Activated CD4-positive, alpha-beta T cell treated with anti-CD3 and anti-CD28 coated beads for 36 hours (primary cell): ENCODE measurements around the gene DLST. TPM values are rescaled to one million over a fixed set of nuclear protein-coding genes. Genes with fewer than 3 reads are reported as not detected.
A peak's percentile ranks its signal among the peaks of the same experiment; 100 is the strongest.

Experiments used
- ATAC-seq: fragments of 200-7000 bp; cut with Tn5 transposase; one replicate; pipeline ENCODE4 v1.10.0; 2021; ENCODE audit warnings: mild to moderate bottlenecking, moderate library complexity
- CTCF ChIA-PET: fragments of 350-600 bp; sonication (Branson Sonifier 250); formaldehyde crosslinking; loops from one replicate; lab custom pipeline; 2021; ENCODE audit warnings: antibody characterized with exemption; lab: Charles Lee
- POLR2A ChIA-PET: fragments of 350-600 bp; sonication (Branson Sonifier 250); formaldehyde crosslinking; loops from one replicate; lab custom pipeline; 2021; ENCODE audit warnings: antibody characterized with exemption, inconsistent platforms; lab: Charles Lee
- DNase-seq: peaks from one replicate; pipeline ENCODE4 v3.0.0-alpha.2; 2020
- H3K27ac Mint-ChIP-seq: one replicate; pipeline ENCODE4 v1.8.0; 2021; ENCODE audit warnings: mixed read lengths
- H3K27me3 Mint-ChIP-seq: one replicate; pipeline ENCODE4 v1.8.0; 2021; ENCODE audit warnings: mixed read lengths
- H3K36me3 Mint-ChIP-seq: one replicate; pipeline ENCODE4 v1.8.0; 2021; ENCODE audit warnings: low read depth, mixed read lengths
- H3K4me1 Mint-ChIP-seq: one replicate; pipeline ENCODE4 v1.8.0; 2021; ENCODE audit warnings: mixed read lengths
- H3K4me3 Mint-ChIP-seq: one replicate; pipeline ENCODE4 v1.8.0; 2021; ENCODE audit warnings: mild to moderate bottlenecking, moderate library complexity, mixed read lengths
- H3K9me3 Mint-ChIP-seq: one replicate; pipeline ENCODE4 v1.8.0; 2021; ENCODE audit warnings: low read depth, mixed read lengths
- intact Hi-C, 2 experiments: fragments of 100-400 bp; cut with DNase I in 1 of 2; cut with micrococcal nuclease in 1 of 2; formaldehyde crosslinking; loops; one replicate each; pipeline versions ENCODE4 v1.14.2 to v1.15.1; 2022 to 2024; cut with DNase I, micrococcal nuclease
- total RNA-seq, 2 experiments: library from RNA; stranded (reverse); gene quantifications; one replicate each; pipeline ENCODE4 v1.2.3, GENCODE V29; 2021

Gene DLST
- total RNA-seq, 2 experiments from 2014 or later = 103 to 120 TPM

DNA sequence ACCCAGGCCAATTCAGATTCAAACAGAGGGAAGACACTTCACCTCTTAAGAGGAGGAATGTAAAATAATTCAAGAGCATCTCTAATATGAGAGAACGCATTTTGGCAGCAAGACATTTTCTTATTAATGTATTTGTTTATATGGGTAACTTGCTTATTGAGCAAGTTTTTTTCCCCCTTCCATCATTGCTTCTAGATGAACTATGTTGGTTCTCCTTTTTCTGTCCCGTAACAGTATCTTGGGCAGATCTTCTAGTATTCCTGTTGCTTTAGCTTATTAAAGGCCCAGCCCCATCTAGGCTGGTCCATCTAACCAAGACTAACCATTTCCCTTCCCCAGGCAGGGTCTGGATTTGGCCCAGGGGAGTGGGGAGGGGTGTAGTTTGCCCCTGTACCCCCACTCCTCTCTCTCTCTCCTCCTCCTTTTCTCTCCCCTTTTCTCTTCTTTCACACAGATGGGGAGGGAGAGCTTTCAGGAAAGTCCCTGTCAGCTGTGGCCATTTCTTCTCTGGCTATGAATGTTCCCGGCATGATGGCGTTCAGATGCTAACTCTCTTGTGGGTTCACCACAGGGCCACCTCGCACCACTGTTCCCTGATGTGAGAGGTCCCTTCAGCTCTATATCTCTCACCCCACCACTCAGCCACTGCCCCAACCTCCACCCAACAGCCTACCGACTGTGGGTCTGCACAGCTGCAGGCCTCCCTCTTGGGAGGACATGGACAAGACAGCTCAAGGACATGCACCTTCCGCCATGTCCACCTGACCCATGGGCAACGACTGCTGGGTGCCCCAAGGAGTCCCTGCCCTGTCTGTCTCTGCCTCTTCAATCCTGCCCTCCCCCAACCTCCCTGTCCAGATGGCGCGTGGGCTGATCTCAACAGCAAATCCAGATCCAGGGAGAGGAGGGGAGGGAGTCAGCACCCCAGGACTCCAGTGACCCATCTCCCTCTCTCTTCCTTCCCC, 57.1 kb downstream of the DLST start:
- Mint-ChIP-seq H3K4me3 (no peak overlapping the region), H3K27me3 (no peaks in the 10 kb centered on the region), H3K36me3 (no peaks in the 10 kb centered on the region), H3K4me1 (peaks cover 44% of the 10 kb centered on the region), H3K27ac (no peak overlapping the region), H3K9me3 (peaks cover 3% of the 10 kb centered on the region)
- ChIA-PET POLR2A (no interaction called here), CTCF (interaction anchor here (0.7 to 2.8 kb wide), 5 partner anchors 34 to 150 kb away, joined by 3 to 7 read pairs (median 6); no protein-coding TSS in a partner anchor)
- no peak for ATAC-seq
- intact Hi-C loops = no loop called here
- DNase-seq = no peak

DNA sequence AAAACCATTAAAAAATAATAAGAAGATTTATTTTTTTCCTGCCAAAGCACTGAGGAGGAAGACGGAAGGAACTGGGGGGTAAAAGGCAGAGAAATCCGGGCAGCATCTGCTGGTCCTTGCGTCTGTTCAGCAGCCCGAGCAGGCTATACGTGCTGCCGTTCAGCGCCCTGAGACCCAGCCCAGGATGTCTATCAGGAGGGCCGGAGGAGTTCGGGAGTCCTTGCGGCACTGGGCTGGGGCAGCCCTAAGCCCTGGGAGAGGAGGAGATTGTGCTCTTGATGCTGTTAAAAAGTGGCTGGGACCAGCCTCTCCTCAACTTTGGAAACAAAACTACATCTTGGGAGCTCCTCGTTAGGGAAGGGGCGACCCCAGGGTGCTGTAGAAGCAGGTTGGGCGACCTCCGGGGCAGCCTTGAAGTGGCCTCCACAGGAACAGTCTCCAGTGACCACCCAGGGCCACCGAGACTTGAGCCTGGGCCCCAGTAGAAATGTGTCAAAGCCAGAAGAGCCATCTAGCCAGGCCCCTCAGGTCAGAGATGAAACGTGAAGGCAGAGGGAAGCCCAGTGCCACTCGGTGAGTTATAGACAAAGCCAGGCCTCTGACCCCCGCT, 59.3 kb downstream of the DLST start:
- ChIA-PET POLR2A (interaction anchor here (0.7 to 1.1 kb wide), 2 partner anchors 62 to 165 kb away, joined by 5 to 6 read pairs; partner anchors contain the start of gene EIF2B2), CTCF (interaction anchor here (0.6 to 2.4 kb wide), 10 partner anchors 18 to 147 kb away, joined by 3 to 7 read pairs (median 4); partner anchors contain the start of gene RPS6KL1)
- Mint-ChIP-seq H3K4me3 (peak overlapping the region; percentile 60), H3K4me1 (peaks cover 44% of the 10 kb centered on the region), H3K27ac (peak overlapping the region; percentile 90), H3K36me3 (no peaks in the 10 kb centered on the region), H3K27me3 (no peaks in the 10 kb centered on the region), H3K9me3 (peaks cover 3% of the 10 kb centered on the region)
- intact Hi-C loops = loop anchor here in 1 of 2 experiments (10.0 kb wide), 1 partner anchor 354 kb away; no protein-coding TSS in a partner anchor
- ATAC-seq (no peak), DNase-seq (no peak)

DNA sequence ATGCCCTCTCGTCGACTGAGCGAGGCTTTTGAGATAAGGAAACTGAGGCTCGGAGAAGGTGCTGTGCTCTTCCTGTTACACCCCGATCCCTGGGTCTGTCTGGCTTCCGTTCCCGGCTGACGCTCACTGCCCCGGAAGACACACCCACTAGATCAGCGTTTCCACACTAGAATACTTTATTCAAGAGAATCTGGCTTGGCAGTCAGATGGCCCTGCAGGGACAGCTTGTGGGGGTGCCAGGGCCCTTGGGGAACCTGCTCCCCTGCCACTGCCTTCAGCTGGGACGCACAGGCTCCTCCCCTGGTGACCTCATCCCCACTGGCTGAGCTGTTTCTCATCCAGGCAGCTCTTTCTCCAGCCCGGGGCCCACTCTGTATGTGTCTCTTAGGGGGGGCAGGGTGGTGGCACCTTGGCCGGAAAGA, 60.0 kb downstream of the DLST start:
- ChIA-PET CTCF (interaction anchor here (0.6 to 1.7 kb wide), 14 partner anchors 19 to 147 kb away, joined by 3 to 7 read pairs (median 3); partner anchors contain the start of gene RPS6KL1), POLR2A (interaction anchor here (1.1 kb wide), 1 partner anchor 61 kb away, joined by 5 read pairs; the partner anchor contains the start of gene EIF2B2)
- H3K4me3 Mint-ChIP-seq = peak overlapping the region; percentile 60
- ATAC-seq (peak; percentile 87), DNase-seq (peak; percentile 82)
- H3K36me3 Mint-ChIP-seq = no peaks in the 10 kb centered on the region
- peaks cover 3% of the 10 kb centered on the region for H3K9me3 Mint-ChIP-seq
- peak overlapping the region; percentile 90 for H3K27ac Mint-ChIP-seq
- no peaks in the 10 kb centered on the region for H3K27me3 Mint-ChIP-seq
- peaks cover 47% of the 10 kb centered on the region for H3K4me1 Mint-ChIP-seq
- intact Hi-C loops = loop anchor here in 1 of 2 experiments (10.0 kb wide), 1 partner anchor 353 kb away; no protein-coding TSS in a partner anchor

DNA sequence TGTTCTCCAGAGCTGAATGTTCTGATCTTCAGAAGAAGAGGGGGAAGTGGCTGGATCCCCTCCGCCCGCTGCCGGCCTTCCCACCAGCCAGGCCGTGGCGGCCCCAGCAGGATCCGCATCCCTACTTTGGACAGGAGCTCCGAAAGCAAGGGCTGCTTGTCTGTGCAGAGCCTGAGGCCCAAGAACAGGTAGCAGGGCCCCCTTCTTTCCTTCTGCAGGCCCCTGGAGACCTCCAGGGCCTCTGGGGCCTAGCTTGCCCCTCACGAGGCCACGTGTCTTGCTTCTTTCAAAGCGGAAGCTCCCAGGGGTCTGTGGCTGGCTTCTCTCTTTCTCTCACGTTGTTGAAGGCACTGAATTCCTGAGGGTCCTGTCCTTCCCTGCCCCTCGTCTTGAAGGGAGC, 60.5 kb downstream of the DLST start:
- no peaks in the 10 kb centered on the region for H3K27me3 Mint-ChIP-seq
- ChIA-PET POLR2A (interaction anchor here (1.1 kb wide), 1 partner anchor 61 kb away, joined by 5 read pairs; the partner anchor contains the start of gene EIF2B2), CTCF (interaction anchor here (0.7 to 1.7 kb wide), 13 partner anchors 19 to 146 kb away, joined by 3 to 7 read pairs (median 3); partner anchors contain the start of gene RPS6KL1)
- intact Hi-C loops = loop anchor here in 1 of 2 experiments (10.0 kb wide), 1 partner anchor 353 kb away; no protein-coding TSS in a partner anchor
- peak overlapping the region; percentile 90 for H3K27ac Mint-ChIP-seq
- peak overlapping the region; percentile 60 for H3K4me3 Mint-ChIP-seq
- H3K4me1 Mint-ChIP-seq = peaks cover 42% of the 10 kb centered on the region
- no peak for DNase-seq
- no peaks in the 10 kb centered on the region for H3K36me3 Mint-ChIP-seq
- H3K9me3 Mint-ChIP-seq = peaks cover 3% of the 10 kb centered on the region
- ATAC-seq = no peak

DNA sequence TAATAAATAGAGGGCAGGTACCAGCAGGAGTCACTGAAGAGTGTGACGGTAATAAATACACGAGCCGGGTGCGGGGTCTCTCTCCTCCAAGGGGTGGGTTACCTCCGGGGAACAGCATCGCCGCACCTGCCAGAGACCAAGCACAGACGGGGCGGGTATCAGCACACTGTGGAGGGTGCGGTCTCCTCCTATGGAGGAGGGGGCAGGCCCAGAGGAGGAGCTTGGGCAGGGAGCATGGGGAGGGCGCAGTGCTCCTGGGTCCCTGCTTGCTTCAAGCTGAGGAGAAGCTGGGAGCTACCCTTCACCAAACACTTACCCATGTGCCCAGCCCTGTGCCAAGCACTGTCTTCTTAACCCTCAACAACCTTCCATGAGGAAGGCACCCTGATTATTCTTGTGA, 60.9 kb downstream of the DLST start:
- ATAC-seq = no peak
- Mint-ChIP-seq H3K9me3 (peaks cover 3% of the 10 kb centered on the region), H3K36me3 (no peaks in the 10 kb centered on the region), H3K4me3 (no peak overlapping the region), H3K27ac (peak overlapping the region; percentile 65), H3K27me3 (no peaks in the 10 kb centered on the region), H3K4me1 (peaks cover 40% of the 10 kb centered on the region)
- CTCF ChIA-PET = interaction anchor here (0.6 to 1.6 kb wide), 8 partner anchors 19 to 146 kb away, joined by 3 to 7 read pairs (median 3); partner anchors contain the start of gene RPS6KL1
- DNase-seq = no peak
- intact Hi-C loops = loop anchor here in 1 of 2 experiments (10.0 kb wide), 1 partner anchor 352 kb away; no protein-coding TSS in a partner anchor
- POLR2A ChIA-PET = no interaction called here

DNA sequence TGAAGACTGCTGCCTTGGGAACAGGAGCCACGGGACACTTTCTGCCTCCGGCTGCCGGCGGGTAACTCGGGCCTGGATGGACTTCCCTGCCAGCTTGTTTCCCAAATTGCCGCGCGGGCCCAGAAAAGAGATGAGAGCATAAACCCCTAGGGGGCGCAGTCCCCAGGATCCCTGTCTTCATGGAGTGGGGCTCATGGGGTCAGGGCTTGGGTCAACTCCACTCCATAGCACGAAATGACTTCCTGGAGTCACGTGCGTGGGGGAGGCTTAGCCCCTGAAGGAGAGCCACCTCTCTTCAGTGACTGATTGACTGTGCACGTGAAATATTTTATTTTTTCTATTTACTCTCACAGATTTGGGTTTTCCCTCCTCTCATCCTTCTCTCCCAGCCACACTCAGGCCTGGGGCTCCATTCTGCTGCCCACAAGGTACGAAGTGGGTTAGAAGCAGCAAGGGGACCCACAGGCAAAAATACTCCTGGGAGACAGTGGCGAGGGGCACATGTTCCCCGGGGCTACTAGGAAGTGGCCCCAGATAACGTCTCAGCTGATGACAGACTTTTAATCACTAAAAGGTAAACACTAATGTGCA, 63.6 kb downstream of the DLST start:
- POLR2A ChIA-PET = no interaction called here
- Mint-ChIP-seq H3K27me3 (no peaks in the 10 kb centered on the region), H3K36me3 (no peaks in the 10 kb centered on the region), H3K27ac (no peak overlapping the region), H3K4me1 (peaks cover 31% of the 10 kb centered on the region), H3K9me3 (no peaks in the 10 kb centered on the region), H3K4me3 (no peak overlapping the region)
- intact Hi-C loops = loop anchor here in 1 of 2 experiments (5.0 to 10.0 kb wide), 2 partner anchors 57 to 349 kb away; partner anchors contain the start of gene EIF2B2
- DNase-seq (peak; percentile 66), ATAC-seq (no peak)
- CTCF ChIA-PET = interaction anchor here (0.6 to 5.2 kb wide), 34 partner anchors 9 to 454 kb away, joined by 3 to 39 read pairs (median 3); partner anchors contain the start of genes PGF, RPS6KL1 and ZC2HC1C

DNA sequence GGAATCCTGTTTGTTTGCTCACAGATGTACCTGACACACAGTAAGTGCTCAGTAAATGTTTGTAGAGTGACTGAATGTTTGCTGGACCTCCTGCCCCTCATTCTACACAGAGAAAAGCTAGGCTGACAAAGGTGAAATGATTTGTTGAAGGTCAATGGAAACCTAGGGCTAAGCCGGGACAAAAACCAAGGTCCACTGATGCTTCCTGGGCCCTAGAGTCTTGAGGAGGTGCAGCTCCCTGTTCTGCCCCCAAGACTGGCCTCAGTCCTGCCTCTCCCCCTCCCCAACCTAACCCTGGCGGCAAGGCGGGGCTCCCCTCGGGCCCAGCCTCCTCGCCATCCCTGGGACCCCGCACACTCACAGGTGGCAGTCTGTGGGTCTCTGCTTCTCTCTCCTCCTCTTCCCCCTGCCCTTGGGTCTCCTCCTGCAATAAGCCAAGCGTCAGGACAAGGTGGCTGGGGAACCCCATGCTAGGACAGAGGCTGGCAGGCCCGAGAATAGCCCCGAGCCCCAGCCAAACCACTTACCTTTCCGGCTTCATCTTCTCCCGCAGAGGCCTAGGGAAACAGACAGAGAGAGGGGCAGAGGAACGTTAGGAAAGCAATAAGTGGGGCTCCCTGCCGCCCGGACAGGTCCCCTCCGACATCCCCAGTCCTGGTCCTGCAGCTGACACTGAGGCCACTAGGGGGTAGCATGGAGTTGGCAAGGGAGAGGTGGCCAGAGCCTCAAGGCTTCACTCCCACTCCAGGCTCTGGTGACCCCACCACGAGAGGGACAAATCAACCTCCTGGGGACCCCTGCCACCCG, 64.3 kb downstream of the DLST start:
- ChIA-PET POLR2A (interaction anchor here (0.8 kb wide), 1 partner anchor 9 kb away, joined by 3 read pairs; the partner anchor contains the start of gene PGF), CTCF (interaction anchor here (0.5 to 5.2 kb wide), 33 partner anchors 8 to 376 kb away, joined by 3 to 39 read pairs (median 3); partner anchors contain the start of genes PGF, RPS6KL1 and ZC2HC1C)
- ATAC-seq (peak; percentile 69), DNase-seq (peak; percentile 87)
- Mint-ChIP-seq H3K4me3 (no peak overlapping the region), H3K4me1 (peaks cover 28% of the 10 kb centered on the region), H3K27ac (no peak overlapping the region), H3K36me3 (no peaks in the 10 kb centered on the region), H3K9me3 (no peaks in the 10 kb centered on the region), H3K27me3 (no peaks in the 10 kb centered on the region)
- intact Hi-C loops = loop anchor here (1.0 to 10.0 kb wide), 8 partner anchors 9 to 357 kb away; partner anchors contain the start of genes EIF2B2 (in 2 of the 2) and PGF (in 1 of the 2)

DNA sequence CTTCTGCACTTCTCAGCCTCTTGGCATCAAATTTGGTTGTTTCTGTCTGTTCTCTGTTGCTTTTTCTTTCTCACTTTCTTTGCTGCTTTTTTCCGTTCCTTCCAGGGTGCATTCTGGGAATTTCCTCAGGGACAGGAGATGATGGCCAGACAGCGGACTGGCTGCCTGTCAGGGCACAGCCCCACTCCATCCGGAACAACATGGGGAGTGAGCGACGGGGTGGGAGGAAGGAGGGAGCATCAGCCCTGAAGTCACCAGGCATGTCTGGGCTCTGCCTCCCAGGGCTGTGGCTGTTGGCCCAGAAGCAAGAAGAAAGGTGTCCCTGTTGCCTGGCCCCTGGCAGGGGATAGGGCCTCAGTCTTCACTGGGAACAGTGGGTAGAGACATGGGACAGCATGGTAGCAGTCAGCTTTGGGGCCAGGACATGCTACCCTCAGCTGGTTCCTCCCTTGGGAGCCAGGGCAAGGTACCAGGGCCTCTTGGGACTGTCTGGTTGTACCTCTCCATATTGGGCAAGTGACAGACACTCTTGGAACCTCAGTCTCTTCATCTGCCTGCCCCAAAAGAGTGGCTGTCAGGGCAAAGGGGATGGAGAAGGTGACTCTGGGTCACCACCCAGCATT, 65.1 kb downstream of the DLST start:
- intact Hi-C loops = loop anchor here (1.0 to 10.0 kb wide), 8 partner anchors 9 to 357 kb away; partner anchors contain the start of genes EIF2B2 (in 2 of the 2) and PGF (in 1 of the 2)
- Mint-ChIP-seq H3K9me3 (no peaks in the 10 kb centered on the region), H3K4me1 (peaks cover 21% of the 10 kb centered on the region), H3K27ac (no peak overlapping the region), H3K4me3 (no peak overlapping the region), H3K36me3 (no peaks in the 10 kb centered on the region), H3K27me3 (no peaks in the 10 kb centered on the region)
- POLR2A ChIA-PET = interaction anchor here (0.5 to 0.8 kb wide), 2 partner anchors 9 to 87 kb away, joined by 3 to 4 read pairs; partner anchors contain the start of gene PGF
- CTCF ChIA-PET = interaction anchor here (0.5 to 5.2 kb wide), 19 partner anchors 12 to 1218 kb away, joined by 3 to 39 read pairs (median 4); partner anchors contain the start of genes ACYP1, RPS6KL1 and ZC2HC1C
- no peak for DNase-seq
- ATAC-seq = no peak
